LNCaP clone FGC (cell line): ENCODE measurements around the gene CFAP65.
A peak's percentile ranks its signal among the peaks of the same experiment; 100 is the strongest.

Source experiments
- DNase-seq: peaks from one replicate; pipeline ENCODE4 v3.0.0-alpha.2; 2011; ENCODE audit warnings: low read depth
- H3K4me3 ChIP-seq: 2 replicates; pipeline ENCODE4 v1.5.1; 2011; ENCODE audit warnings: mild to moderate bottlenecking, low read depth, low read length, control low read depth
- CTCF ChIP-seq: IDR thresholded peaks from 2 replicates; pipeline ENCODE4 v1.5.1; 2012; ENCODE audit warnings: mild to moderate bottlenecking; ENCODE audit not compliant: control insufficient read depth, insufficient read depth; ENCODE audit errors: extremely low read depth

CFAP65 gene

GRCh38 chr2:219001577-219002394 lies 39.5 kb downstream of the CFAP65 start:
- peak; percentile 76 for DNase-seq
- H3K4me3 ChIP-seq = peak overlapping the region; percentile 44
- no peak for TF ChIP-seq CTCF

- no peak for TF ChIP-seq CTCF
- H3K4me3 ChIP-seq = no peak overlapping the region
- DNase-seq = no peak
Measured at GRCh38 chr2:219001100-219001576, 40.2 kb downstream of the CFAP65 start.

GRCh38 chr2:219000569-219000960 lies 40.8 kb downstream of the CFAP65 start:
- TF ChIP-seq CTCF = no peak
- DNase-seq = no peak
- no peak overlapping the region for H3K4me3 ChIP-seq

GRCh38 chr2:218999881-219000568 lies 41.3 kb downstream of the CFAP65 start:
- no peak for DNase-seq
- TF ChIP-seq CTCF = no peak
- H3K4me3 ChIP-seq = no peak overlapping the region

GRCh38 chr2:218999021-218999880 lies 42.1 kb downstream of the CFAP65 start:
- no peak for DNase-seq
- no peak overlapping the region for H3K4me3 ChIP-seq

More at GRCh38 chr2:218999021-218999880, 42.1 kb downstream of the CFAP65 start:
- no peak for TF ChIP-seq CTCF
